Kidney (tissue), 14 donors: ENCODE results near the gene ADAMTSL2. TPM values are rescaled to one million over a fixed set of nuclear protein-coding genes. Genes with fewer than 3 reads are reported as not detected.

Experiments used
- DNase-seq, 5 donors: peaks; one replicate each; pipeline ENCODE4 v3.0.0-alpha.2; 2013 to 2020
- FAIRE-seq: peaks from 2 replicates; lab custom pipeline; 2012; peaks lifted over from hg19 to GRCh38; lab: Jason Lieb, UNC
- H3K27ac ChIP-seq, 2 donors: one replicate each; pipeline ENCODE4 v1.7.0; 2013; ENCODE audit warnings: low read depth in 2 of 2, low read length in 2 of 2, inconsistent platforms in 1 of 2
- H3K27me3 ChIP-seq: one replicate; pipeline ENCODE4 v1.7.1; 2013; ENCODE audit warnings: low read length, inconsistent platforms; ENCODE audit not compliant: control insufficient read depth, insufficient read depth
- H3K36me3 ChIP-seq, 3 donors: one replicate each; pipeline versions ENCODE4 v1.7.0 to v1.7.1; 2013; ENCODE audit warnings: low read length in 3 of 3, control low read depth in 1 of 3, inconsistent platforms in 1 of 3; ENCODE audit not compliant: insufficient read depth in 3 of 3, control insufficient read depth in 2 of 3
- H3K4me1 ChIP-seq, 3 donors: one replicate each; pipeline versions ENCODE4 v1.7.0 to v1.7.1; 2013; ENCODE audit warnings: low read length in 3 of 3, inconsistent platforms in 1 of 3, low read depth in 1 of 3; ENCODE audit not compliant: control insufficient read depth in 2 of 3, insufficient read depth in 2 of 3
- H3K4me3 ChIP-seq, 3 donors: one replicate each; pipeline versions ENCODE4 v1.7.0 to v1.8.1; 2013; ENCODE audit warnings: low read length in 3 of 3, control low read depth in 1 of 3, inconsistent platforms in 1 of 3
- H3K9ac ChIP-seq, 3 donors: one replicate each; pipeline versions ENCODE4 v1.7.0 to v1.7.1; 2013; ENCODE audit warnings: low read length in 3 of 3, control low read depth in 1 of 3, inconsistent platforms in 1 of 3
- H3K9me3 ChIP-seq, 3 donors: one replicate each; pipeline versions ENCODE4 v1.7.0 to v1.7.1; 2013; ENCODE audit warnings: low read length in 3 of 3, control low read depth in 1 of 3, inconsistent platforms in 1 of 3; ENCODE audit not compliant: control insufficient read depth in 2 of 3, insufficient read depth in 1 of 3
- intact Hi-C: fragments of 100-400 bp; cut with DNase I; formaldehyde crosslinking; loops from one replicate; pipeline ENCODE4 v1.11.1; 2022
- polyA plus RNA-seq: library from polyadenylated mRNA; stranded (reverse); fragments of 350-450 nt; fragmentation: Illumina TruSeq; extraction: RNeasy Lipid Tissue Mini Kit (QIAGEN cat#74804); gene quantifications from one replicate; pipeline ENCODE4 v1.2.3, GENCODE V29; 2014; ENCODE audit warnings: low read depth, low replicate concordance; ENCODE audit not compliant: insufficient read depth
- total RNA-seq: library from RNA; stranded (reverse); fragmentation: NEBNext Ultra II Directional; extraction: Animal tissue kit (Norgen Biotek cat#: 25700); gene quantifications from one replicate; pipeline ENCODE4 v1.2.1, GENCODE V29; 2021
- TF ChIP-seq, protein P1 (sequence below): IDR thresholded peaks from 3 replicates; pipeline ENCODE4 v1.5.1; 2012; ENCODE audit warnings: mild to moderate bottlenecking, moderate library complexity, borderline replicate concordance; ENCODE audit not compliant: insufficient read depth; ENCODE audit errors: extremely low read depth
- donor health status: control.
- donor health status: control.
- donor health status: control.
- donor health status: control.
- donor health status: control.
- donor health status: DM: yes; HTN: yes; CAD: no.
- donor health status: Normal renal cell carcinoma (clear cell type).

ADAMTSL2 gene
- total and polyA plus RNA-seq, 2 donors from 2014 or later = 20.0 to 32.1 TPM

DNA sequence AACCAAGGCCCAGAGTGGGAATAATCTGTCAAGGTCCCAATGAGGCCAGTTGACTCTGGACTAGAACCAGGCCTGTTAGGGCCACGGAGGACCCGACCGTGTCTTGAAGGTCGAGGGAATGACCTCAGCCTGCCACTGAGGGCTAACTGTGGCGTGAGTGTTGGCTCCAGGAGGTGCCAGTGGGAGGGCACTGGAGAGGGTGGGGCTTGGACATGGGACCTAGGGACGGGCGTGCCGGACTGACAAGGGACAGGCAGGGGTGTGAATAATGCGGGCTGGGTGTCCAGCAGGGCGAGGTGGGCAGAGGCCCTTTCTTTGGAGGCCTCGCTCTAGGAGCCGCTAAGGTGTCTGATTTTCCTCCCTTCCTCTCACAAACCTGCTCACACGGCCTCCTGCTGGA is 7.5 kb downstream of the ADAMTSL2 start:
- FAIRE-seq = no peak
- peaks cover 0 to 48% (median 0%) of the 10 kb centered on the region in 3 donors for H3K4me1 ChIP-seq
- H3K9ac ChIP-seq = no peak overlapping the region
- no peak for DNase-seq
- H3K9me3 ChIP-seq = no peaks in the 10 kb centered on the region
- TF ChIP-seq, protein P1, sequence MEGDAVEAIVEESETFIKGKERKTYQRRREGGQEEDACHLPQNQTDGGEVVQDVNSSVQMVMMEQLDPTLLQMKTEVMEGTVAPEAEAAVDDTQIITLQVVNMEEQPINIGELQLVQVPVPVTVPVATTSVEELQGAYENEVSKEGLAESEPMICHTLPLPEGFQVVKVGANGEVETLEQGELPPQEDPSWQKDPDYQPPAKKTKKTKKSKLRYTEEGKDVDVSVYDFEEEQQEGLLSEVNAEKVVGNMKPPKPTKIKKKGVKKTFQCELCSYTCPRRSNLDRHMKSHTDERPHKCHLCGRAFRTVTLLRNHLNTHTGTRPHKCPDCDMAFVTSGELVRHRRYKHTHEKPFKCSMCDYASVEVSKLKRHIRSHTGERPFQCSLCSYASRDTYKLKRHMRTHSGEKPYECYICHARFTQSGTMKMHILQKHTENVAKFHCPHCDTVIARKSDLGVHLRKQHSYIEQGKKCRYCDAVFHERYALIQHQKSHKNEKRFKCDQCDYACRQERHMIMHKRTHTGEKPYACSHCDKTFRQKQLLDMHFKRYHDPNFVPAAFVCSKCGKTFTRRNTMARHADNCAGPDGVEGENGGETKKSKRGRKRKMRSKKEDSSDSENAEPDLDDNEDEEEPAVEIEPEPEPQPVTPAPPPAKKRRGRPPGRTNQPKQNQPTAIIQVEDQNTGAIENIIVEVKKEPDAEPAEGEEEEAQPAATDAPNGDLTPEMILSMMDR = no peak
- no peaks in the 10 kb centered on the region for H3K27me3 ChIP-seq
- H3K4me3 ChIP-seq = no peak overlapping the region
- H3K27ac ChIP-seq = no peak overlapping the region
- intact Hi-C loops = no loop called here
- H3K36me3 ChIP-seq = peaks cover 0 to 12% (median 0%) of the 10 kb centered on the region in 3 donors

DNA sequence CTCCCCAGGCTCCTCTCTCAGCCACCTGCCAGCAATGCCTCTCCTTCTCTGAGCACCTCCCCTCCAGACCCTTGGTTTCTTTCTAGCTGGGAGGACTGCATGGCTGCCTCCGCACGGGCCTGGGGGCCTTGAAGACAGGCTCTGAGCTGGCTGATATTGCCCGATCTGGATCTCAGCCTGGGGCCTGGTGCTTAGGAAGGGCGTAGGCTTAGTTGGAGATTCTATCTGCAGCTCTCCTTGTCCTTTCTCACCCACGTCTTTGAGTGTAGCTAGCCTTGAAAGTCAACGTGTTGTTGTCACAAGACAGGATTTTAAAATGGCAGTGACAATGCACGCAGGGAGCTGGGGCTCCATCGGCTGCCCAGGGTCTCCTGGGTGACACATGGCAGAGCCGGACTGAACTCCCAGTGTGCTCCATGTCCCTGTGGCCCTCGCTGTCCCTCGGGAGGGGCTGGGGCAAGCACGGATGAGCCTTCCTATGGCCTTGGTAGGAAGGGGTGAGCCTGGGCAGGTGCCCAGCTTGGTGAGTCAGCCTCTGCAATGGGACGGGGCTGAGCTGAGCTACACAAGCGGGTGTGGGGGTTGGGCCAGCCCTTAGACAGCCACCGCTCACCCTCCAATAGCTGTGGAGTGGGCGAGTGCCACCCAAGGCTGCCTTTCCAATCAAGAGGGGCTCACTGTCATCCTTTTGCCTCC is 9.4 kb downstream of the ADAMTSL2 start:
- no peak for FAIRE-seq
- no peaks in the 10 kb centered on the region for H3K27me3 ChIP-seq
- peaks cover 0 to 40% (median 0%) of the 10 kb centered on the region in 3 donors for H3K4me1 ChIP-seq
- no peak for DNase-seq
- no peak overlapping the region for H3K4me3 ChIP-seq
- peaks cover 0 to 17% (median 0%) of the 10 kb centered on the region in 3 donors for H3K36me3 ChIP-seq
- intact Hi-C loops = no loop called here
- no peak overlapping the region for H3K27ac ChIP-seq
- H3K9ac ChIP-seq = no peak overlapping the region
- H3K9me3 ChIP-seq = no peaks in the 10 kb centered on the region
- TF ChIP-seq, protein P1 = no peak

DNA sequence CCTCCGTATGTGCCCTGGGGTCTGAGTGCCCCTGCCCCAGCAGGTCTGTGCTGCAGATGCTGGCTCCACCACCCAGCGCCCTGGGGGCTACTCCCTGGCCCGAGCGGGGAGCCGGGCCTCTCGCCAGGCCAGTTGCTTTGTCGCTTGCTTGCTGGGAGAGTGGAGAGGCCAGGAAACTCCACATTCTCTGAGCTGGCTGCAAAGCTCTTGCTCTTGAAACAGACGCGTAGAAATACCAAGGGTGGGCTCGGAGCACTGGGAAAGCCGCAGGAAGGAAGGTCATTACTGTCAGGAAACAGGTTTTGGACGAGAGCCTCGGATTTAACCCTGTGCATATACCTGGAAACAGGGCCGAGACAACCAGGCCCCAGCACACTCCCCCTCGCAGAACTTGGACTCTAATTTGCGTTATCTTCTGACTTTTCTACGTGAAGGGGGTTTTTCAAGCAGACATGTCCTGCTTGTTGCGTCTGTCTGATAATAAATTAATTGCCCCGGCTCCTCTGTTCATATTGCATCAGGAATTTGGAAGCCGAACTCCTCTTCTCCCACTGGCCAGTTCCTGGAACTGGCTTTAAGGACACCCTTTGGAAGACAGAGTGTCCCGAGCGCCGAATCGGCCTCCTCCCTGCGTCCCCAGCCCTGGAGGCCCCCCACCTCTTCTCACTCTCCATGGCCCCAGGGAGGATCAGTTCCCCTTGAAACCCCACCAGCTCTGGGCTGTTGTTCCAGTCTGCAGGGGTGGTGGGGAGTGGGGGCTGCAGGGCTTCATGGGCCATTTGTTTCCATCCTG is 11.2 kb downstream of the ADAMTSL2 start:
- TF ChIP-seq, protein P1 = no peak
- H3K9ac ChIP-seq = no peak overlapping the region
- DNase-seq (peak in 2 of 5 donors; percentile 50 to 64), FAIRE-seq (no peak)
- intact Hi-C loops = no loop called here
- H3K36me3 ChIP-seq = peaks cover 0 to 20% (median 0%) of the 10 kb centered on the region in 3 donors
- no peaks in the 10 kb centered on the region for H3K27me3 ChIP-seq
- peaks cover 0 to 24% (median 0%) of the 10 kb centered on the region in 3 donors for H3K4me1 ChIP-seq
- peak overlapping the region; percentile 59 to 67 for H3K27ac ChIP-seq
- no peak overlapping the region for H3K4me3 ChIP-seq
- no peaks in the 10 kb centered on the region for H3K9me3 ChIP-seq
